ENCODE data around the gene UBP1.

UBP1 gene

DNA sequence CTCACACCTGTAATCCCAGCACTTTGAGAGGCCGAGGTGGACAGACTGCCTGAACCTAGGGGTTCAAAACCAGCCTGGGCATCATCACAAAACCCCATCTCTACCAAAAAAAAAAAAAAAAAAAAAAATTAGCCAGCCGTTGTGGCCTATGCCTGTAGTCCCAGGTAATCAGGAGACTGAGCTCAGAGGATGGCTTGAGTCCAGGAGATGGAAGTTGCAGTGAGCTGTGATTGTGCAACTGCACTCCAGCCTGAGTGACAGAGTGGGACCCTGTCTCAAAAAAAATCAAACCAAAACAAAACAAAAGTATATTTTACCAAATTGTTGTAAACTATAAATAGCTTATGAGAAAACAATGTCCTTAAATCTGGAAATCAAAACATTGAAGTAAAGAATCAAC is 34.7 kb upstream of the UBP1 start (continued):
- no peak for TF ChIP-seq ZNF404 (tag by site-specific recombination; IDR thresholded peaks at IDR 0.05)

DNA sequence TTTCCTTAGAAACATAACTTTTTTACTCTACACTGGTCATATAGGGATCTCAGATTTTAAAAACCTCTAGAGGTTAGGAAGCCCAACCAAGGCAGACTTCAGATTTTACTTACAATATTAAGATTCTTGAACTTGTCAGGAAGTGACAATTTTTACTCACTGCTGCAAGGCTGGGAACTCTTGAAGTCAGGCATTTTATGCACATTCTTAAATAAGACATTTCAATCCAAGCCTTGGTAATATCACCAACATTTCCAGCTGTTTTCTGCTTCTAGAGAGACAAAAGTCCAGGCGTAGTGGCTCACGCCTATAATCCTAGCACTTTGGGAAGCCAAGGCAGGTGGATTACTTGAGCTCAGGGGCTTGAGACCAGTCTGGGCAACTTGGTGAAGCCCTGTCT is 33.6 kb upstream of the UBP1 start:
- Histone ChIP-seq H3K9me3 (ENCODE audit: control insufficient read depth, insufficient read depth, low read depth, low read length) (no peaks in the 10 kb centered on the region), H3K27ac (ENCODE audit: extremely low read depth, low read depth, low read length) (no peak overlapping the region), H3K4me3 (ENCODE audit: low read depth, low read length) (no peak overlapping the region), H3K4me1 (ENCODE audit: control insufficient read depth, insufficient read depth, low read length) (no peaks in the 10 kb centered on the region), H3K36me3 (ENCODE audit: control insufficient read depth in 2 of 2, insufficient read depth in 1 of 2, low read length in 2 of 2) (no peaks in the 10 kb centered on the region)
- CTCF ChIA-PET = no interaction called here
- POLR2A ChIA-PET = no interaction called here
- TF ChIP-seq ZNF654 (tag by site-specific recombination; IDR thresholded peaks at IDR 0.05; ENCODE audit: low read depth) = no peak
- no peak for TF ChIP-seq KLF9 (tag by site-specific recombination; IDR thresholded peaks at IDR 0.05; ENCODE audit: low read depth)
- TF ChIP-seq ZNF626 (tag by site-specific recombination; IDR thresholded peaks at IDR 0.05) = no peak
- TF ChIP-seq, protein P1, sequence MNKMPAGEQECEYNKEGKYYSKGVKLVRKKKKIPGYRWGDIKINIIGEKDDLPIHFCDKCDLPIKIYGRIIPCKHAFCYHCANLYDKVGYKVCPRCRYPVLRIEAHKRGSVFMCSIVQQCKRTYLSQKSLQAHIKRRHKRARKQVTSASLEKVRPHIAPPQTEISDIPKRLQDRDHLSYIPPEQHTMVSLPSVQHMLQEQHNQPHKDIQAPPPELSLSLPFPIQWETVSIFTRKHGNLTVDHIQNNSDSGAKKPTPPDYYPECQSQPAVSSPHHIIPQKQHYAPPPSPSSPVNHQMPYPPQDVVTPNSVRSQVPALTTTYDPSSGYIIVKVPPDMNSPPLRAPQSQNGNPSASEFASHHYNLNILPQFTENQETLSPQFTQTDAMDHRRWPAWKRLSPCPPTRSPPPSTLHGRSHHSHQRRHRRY (tag by site-specific recombination; IDR thresholded peaks at IDR 0.05) = no peak
- TF ChIP-seq, protein P2, sequence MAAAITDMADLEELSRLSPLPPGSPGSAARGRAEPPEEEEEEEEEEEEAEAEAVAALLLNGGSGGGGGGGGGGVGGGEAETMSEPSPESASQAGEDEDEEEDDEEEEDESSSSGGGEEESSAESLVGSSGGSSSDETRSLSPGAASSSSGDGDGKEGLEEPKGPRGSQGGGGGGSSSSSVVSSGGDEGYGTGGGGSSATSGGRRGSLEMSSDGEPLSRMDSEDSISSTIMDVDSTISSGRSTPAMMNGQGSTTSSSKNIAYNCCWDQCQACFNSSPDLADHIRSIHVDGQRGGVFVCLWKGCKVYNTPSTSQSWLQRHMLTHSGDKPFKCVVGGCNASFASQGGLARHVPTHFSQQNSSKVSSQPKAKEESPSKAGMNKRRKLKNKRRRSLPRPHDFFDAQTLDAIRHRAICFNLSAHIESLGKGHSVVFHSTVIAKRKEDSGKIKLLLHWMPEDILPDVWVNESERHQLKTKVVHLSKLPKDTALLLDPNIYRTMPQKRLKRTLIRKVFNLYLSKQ (tag by site-specific recombination; IDR thresholded peaks at IDR 0.05; ENCODE audit: borderline replicate concordance) = no peak
- no peak for TF ChIP-seq ZNF23 (tag by site-specific recombination; IDR thresholded peaks at IDR 0.05; ENCODE audit: borderline replicate concordance)
- TF ChIP-seq ZNF670 (tag by site-specific recombination; IDR thresholded peaks at IDR 0.05; ENCODE audit: low read depth) = no peak
- TF ChIP-seq, protein P3, sequence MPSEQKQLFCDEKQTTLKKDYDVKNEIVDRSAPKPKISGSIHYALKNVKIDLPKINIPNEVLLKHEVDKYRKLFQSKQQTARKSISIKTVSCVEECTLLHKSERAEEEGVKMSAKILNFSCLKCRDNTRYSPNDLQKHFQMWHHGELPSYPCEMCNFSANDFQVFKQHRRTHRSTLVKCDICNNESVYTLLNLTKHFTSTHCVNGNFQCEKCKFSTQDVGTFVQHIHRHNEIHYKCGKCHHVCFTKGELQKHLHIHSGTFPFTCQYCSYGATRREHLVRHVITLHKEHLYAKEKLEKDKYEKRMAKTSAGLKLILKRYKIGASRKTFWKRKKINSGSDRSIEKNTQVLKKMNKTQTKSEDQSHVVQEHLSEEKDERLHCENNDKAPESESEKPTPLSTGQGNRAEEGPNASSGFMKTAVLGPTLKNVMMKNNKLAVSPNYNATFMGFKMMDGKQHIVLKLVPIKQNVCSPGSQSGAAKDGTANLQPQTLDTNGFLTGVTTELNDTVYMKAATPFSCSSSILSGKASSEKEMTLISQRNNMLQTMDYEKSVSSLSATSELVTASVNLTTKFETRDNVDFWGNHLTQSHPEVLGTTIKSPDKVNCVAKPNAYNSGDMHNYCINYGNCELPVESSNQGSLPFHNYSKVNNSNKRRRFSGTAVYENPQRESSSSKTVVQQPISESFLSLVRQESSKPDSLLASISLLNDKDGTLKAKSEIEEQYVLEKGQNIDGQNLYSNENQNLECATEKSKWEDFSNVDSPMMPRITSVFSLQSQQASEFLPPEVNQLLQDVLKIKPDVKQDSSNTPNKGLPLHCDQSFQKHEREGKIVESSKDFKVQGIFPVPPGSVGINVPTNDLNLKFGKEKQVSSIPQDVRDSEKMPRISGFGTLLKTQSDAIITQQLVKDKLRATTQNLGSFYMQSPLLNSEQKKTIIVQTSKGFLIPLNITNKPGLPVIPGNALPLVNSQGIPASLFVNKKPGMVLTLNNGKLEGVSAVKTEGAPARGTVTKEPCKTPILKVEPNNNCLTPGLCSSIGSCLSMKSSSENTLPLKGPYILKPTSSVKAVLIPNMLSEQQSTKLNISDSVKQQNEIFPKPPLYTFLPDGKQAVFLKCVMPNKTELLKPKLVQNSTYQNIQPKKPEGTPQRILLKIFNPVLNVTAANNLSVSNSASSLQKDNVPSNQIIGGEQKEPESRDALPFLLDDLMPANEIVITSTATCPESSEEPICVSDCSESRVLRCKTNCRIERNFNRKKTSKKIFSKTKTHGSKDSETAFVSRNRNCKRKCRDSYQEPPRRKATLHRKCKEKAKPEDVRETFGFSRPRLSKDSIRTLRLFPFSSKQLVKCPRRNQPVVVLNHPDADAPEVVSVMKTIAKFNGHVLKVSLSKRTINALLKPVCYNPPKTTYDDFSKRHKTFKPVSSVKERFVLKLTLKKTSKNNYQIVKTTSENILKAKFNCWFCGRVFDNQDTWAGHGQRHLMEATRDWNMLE (tag by site-specific recombination; conservative IDR thresholded peaks at IDR 0.05; ENCODE audit: low read depth) = no peak
- TF ChIP-seq ZNF529 (tag by site-specific recombination; IDR thresholded peaks at IDR 0.05; ENCODE audit: insufficient replicate concordance) = no peak
- no peak for TF ChIP-seq ZNF140 (tag by site-specific recombination; IDR thresholded peaks at IDR 0.05)
- no peak for TF ChIP-seq MYNN (tag by site-specific recombination; IDR thresholded peaks at IDR 0.05; ENCODE audit: borderline replicate concordance)
- TF ChIP-seq KLF10 (tag by site-specific recombination; IDR thresholded peaks at IDR 0.05) = no peak
- TF ChIP-seq ZNF239 (tag by site-specific recombination; IDR thresholded peaks at IDR 0.05) = no peak
- TF ChIP-seq ZBTB21 (tag by site-specific recombination; IDR thresholded peaks at IDR 0.05) = no peak
- no peak for TF ChIP-seq ZNF248 (tag by site-specific recombination; IDR thresholded peaks at IDR 0.05)
- no peak for TF ChIP-seq ZNF184 (tag by site-specific recombination; IDR thresholded peaks at IDR 0.05)
- no peak for TF ChIP-seq ZBTB49 (tag by site-specific recombination; IDR thresholded peaks at IDR 0.05; ENCODE audit: low read depth)
- TF ChIP-seq ZBTB1 (tag by site-specific recombination; IDR thresholded peaks at IDR 0.05) = no peak
- no peak for TF ChIP-seq ZNF501 (tag by site-specific recombination; IDR thresholded peaks at IDR 0.05)
- TF ChIP-seq, protein P4, sequence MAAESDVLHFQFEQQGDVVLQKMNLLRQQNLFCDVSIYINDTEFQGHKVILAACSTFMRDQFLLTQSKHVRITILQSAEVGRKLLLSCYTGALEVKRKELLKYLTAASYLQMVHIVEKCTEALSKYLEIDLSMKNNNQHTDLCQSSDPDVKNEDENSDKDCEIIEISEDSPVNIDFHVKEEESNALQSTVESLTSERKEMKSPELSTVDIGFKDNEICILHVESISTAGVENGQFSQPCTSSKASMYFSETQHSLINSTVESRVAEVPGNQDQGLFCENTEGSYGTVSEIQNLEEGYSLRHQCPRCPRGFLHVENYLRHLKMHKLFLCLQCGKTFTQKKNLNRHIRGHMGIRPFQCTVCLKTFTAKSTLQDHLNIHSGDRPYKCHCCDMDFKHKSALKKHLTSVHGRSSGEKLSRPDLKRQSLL (tag by site-specific recombination; IDR thresholded peaks at IDR 0.05) = no peak
